Memory B cell (primary cell): ENCODE data around the gene TMTC3.

ENCODE experiments used
- ATAC-seq: fragments of 150-1000 bp; cut with Tn5 transposase; 2 replicates; pipeline ENCODE4 v1.10.0; 2021; ENCODE audit warnings: low read depth, mild to moderate bottlenecking, moderate library complexity
- DNase-seq, 2 donors: peaks; one replicate each; pipeline ENCODE4 v3.0.0; 2022; ENCODE audit warnings: low spot score in 2 of 2
- H3K27ac Mint-ChIP-seq: one replicate; pipeline ENCODE4 v1.8.0; 2022; ENCODE audit warnings: mild to moderate bottlenecking, moderate library complexity, mixed read lengths
- H3K27me3 Mint-ChIP-seq: one replicate; pipeline ENCODE4 v1.8.0; 2022; ENCODE audit warnings: mixed read lengths
- H3K36me3 Mint-ChIP-seq: one replicate; pipeline ENCODE4 v1.8.0; 2022; ENCODE audit warnings: mild to moderate bottlenecking, mixed read lengths
- H3K4me1 Mint-ChIP-seq: one replicate; pipeline ENCODE4 v1.8.0; 2022; ENCODE audit warnings: mixed read lengths
- H3K4me3 Mint-ChIP-seq: one replicate; pipeline ENCODE4 v1.8.0; 2022; ENCODE audit warnings: mild to moderate bottlenecking, moderate library complexity, mixed read lengths
- H3K9me3 Mint-ChIP-seq: one replicate; pipeline ENCODE4 v1.8.0; 2022; ENCODE audit warnings: mixed read lengths

The TMTC3 gene

GRCh38 chr12:88248606-88249005 is 106.5 kb downstream of the TMTC3 start:
- Mint-ChIP-seq H3K4me1 (no peaks in the 10 kb centered on the region), H3K27ac (no peak overlapping the region), H3K4me3 (no peak overlapping the region), H3K27me3 (peaks cover 3% of the 10 kb centered on the region), H3K36me3 (no peaks in the 10 kb centered on the region), H3K9me3 (no peaks in the 10 kb centered on the region)
- no peak for DNase-seq
- ATAC-seq = no peak
